H1 (cell line): Measurements from ENCODE around the gene ATG16L1.

Experiments
- CTCF ChIP-seq, 3 experiments: IDR thresholded peaks; 1 replicate in 2 of 3; 2 replicates in 1 of 3; pipeline versions ENCODE4 v1.5.1 to v1.6.1; 2011; ENCODE audit warnings: low read length in 3 of 3, mild to moderate bottlenecking in 3 of 3, inconsistent platforms in 2 of 3, low read depth in 1 of 3, moderate library complexity in 1 of 3; ENCODE audit not compliant: insufficient read depth in 1 of 3; ENCODE audit errors: control extremely low read depth in 1 of 3
- EP300 ChIP-seq, 2 experiments: IDR thresholded peaks; 1 replicate in 1 of 2; 2 replicates in 1 of 2; pipeline ENCODE4 v1.6.1; 2011 to 2012; ENCODE audit warnings: low read depth in 2 of 2, low read length in 2 of 2, mild to moderate bottlenecking in 2 of 2, borderline replicate concordance in 1 of 2, inconsistent platforms in 1 of 2, moderate library complexity in 1 of 2
- FOSL1 ChIP-seq: IDR thresholded peaks from 2 replicates; pipeline ENCODE4 v1.6.1; 2011; ENCODE audit warnings: mild to moderate bottlenecking, low read depth, low read length, moderate library complexity; ENCODE audit not compliant: insufficient read depth
- GABPA ChIP-seq: IDR thresholded peaks from 2 replicates; pipeline ENCODE4 v1.6.1; 2011; ENCODE audit warnings: mild to moderate bottlenecking, low read length, moderate library complexity, borderline replicate concordance; ENCODE audit not compliant: insufficient read depth
- KDM1A ChIP-seq: fragments of 200-600, 300-600 bp; sonication (generic); IDR thresholded peaks from 2 replicates; pipeline ENCODE4 v1.7.1; 2016; ENCODE audit warnings: mild to moderate bottlenecking, low read length, borderline replicate concordance
- KDM4A ChIP-seq: IDR thresholded peaks from one replicate; pipeline ENCODE4 v1.7.1; 2012; ENCODE audit warnings: low read depth, mild to moderate bottlenecking, moderate library complexity, low read length, inconsistent platforms; ENCODE audit not compliant: severe bottlenecking
- MAFK ChIP-seq: IDR thresholded peaks from 2 replicates; pipeline ENCODE4 v1.6.1; 2012; ENCODE audit warnings: low read depth, mild to moderate bottlenecking, improper control_type of control experiment, low read length
- MAX ChIP-seq: IDR thresholded peaks from 2 replicates; pipeline ENCODE4 v1.6.1; 2012; ENCODE audit warnings: inconsistent platforms
- POLR2A ChIP-seq, 2 experiments: IDR thresholded peaks; 1 replicate in 1 of 2; 2 replicates in 1 of 2; pipeline ENCODE4 v1.6.1; 2011; ENCODE audit warnings: low read depth in 2 of 2, low read length in 2 of 2, mild to moderate bottlenecking in 2 of 2; ENCODE audit errors: control extremely low read depth in 1 of 2
- RFX5 ChIP-seq: IDR thresholded peaks from 2 replicates; pipeline ENCODE4 v1.6.1; 2011; ENCODE audit warnings: low read depth, low read length, improper control_type of control experiment, borderline replicate concordance
- SP1 ChIP-seq: IDR thresholded peaks from 2 replicates; pipeline ENCODE4 v1.6.1; 2011; ENCODE audit warnings: low read depth, low read length
- TAF1 ChIP-seq: IDR thresholded peaks from 2 replicates; pipeline ENCODE4 v1.6.1; 2011; ENCODE audit warnings: mild to moderate bottlenecking, low read depth, low read length
- USF2 ChIP-seq: IDR thresholded peaks from 2 replicates; pipeline ENCODE4 v1.6.1; 2011; ENCODE audit warnings: low read length, improper control_type of control experiment

- no peak for TF ChIP-seq CTCF (IDR thresholded peaks at IDR 0.05; ENCODE audit: control extremely low read depth in 1 of 3, insufficient read depth in 1 of 3, low read depth in 1 of 3, low read length in 3 of 3)
- TF ChIP-seq KDM4A, result no peak
- no peak for TF ChIP-seq POLR2A (IDR thresholded peaks at IDR 0.05; ENCODE audit: control extremely low read depth in 1 of 2, low read depth in 2 of 2, low read length in 2 of 2)
- no peak for TF ChIP-seq MAX
- no peak for TF ChIP-seq GABPA
- TF ChIP-seq TAF1, result no peak
- no peak for TF ChIP-seq KDM1A
- no peak for TF ChIP-seq RFX5
- TF ChIP-seq MAFK, result no peak
- TF ChIP-seq FOSL1, result no peak
- TF ChIP-seq EP300 (IDR thresholded peaks at IDR 0.05; ENCODE audit: borderline replicate concordance in 1 of 2, low read depth in 2 of 2, low read length in 2 of 2), result no peak
- TF ChIP-seq SP1, result no peak
- TF ChIP-seq USF2, result no peak
These were observed 8.3 kb downstream of the ATG16L1 start for GRCh38 chr2:233259730-233260129.
